Activated CD4-positive, alpha-beta T cell treated with anti-CD3 and anti-CD28 coated beads, Interleukin-2, Interleukin-6, amounts not matched to agents 100 ng/mL and 50 ng/mL, durations not matched to agents 16 hours and 8 hours (primary cell): ENCODE results near the gene CRISPLD2.

Source experiments
- DNase-seq: peaks from one replicate; pipeline ENCODE4 v3.0.0-alpha.2; 2020

CRISPLD2 gene

GRCh38 chr16:84886497-84887090, 66.8 kb downstream of the CRISPLD2 start:
- DNase-seq, result no peak

GRCh38 chr16:84887207-84887606, 67.4 kb downstream of the CRISPLD2 start:
- no peak for DNase-seq

GRCh38 chr16:84888450-84888849, 68.7 kb downstream of the CRISPLD2 start:
- no peak for DNase-seq

GRCh38 chr16:84889066-84889465, 69.3 kb downstream of the CRISPLD2 start:
- no peak for DNase-seq

GRCh38 chr16:84890427-84890826, 70.6 kb downstream of the CRISPLD2 start:
- DNase-seq, result no peak

GRCh38 chr16:84891149-84891795, 71.5 kb downstream of the CRISPLD2 start:
- no peak for DNase-seq

GRCh38 chr16:84892097-84892496, 72.3 kb downstream of the CRISPLD2 start:
- no peak for DNase-seq

- DNase-seq, result no peak
Measured at GRCh38 chr16:84893467-84893848, 73.7 kb downstream of the CRISPLD2 start.

GRCh38 chr16:84893849-84894599, 74.2 kb downstream of the CRISPLD2 start:
- no peak for DNase-seq

GRCh38 chr16:84895016-84895415, 75.2 kb downstream of the CRISPLD2 start:
- no peak for DNase-seq

- no peak for DNase-seq
Measured at GRCh38 chr16:84896847-84897246, 77.1 kb downstream of the CRISPLD2 start.

- no peak for DNase-seq
Measured at GRCh38 chr16:84897911-84898377, 78.2 kb downstream of the CRISPLD2 start.

GRCh38 chr16:84898447-84898846, 78.7 kb downstream of the CRISPLD2 start:
- peak; percentile 19 for DNase-seq

- no peak for DNase-seq
Measured at GRCh38 chr16:84899414-84899813, 79.6 kb downstream of the CRISPLD2 start.

GRCh38 chr16:84905965-84906460, 86.2 kb downstream of the CRISPLD2 start:
- no peak for DNase-seq

- DNase-seq, result no peak
Measured at GRCh38 chr16:84907051-84907450, 87.3 kb downstream of the CRISPLD2 start.

GRCh38 chr16:84907575-84907974, 87.8 kb downstream of the CRISPLD2 start:
- DNase-seq, result no peak

- no peak for DNase-seq
Measured at GRCh38 chr16:84909476-84910085, 89.8 kb downstream of the CRISPLD2 start.

- DNase-seq, result no peak
Measured at GRCh38 chr16:84911486-84912216, 91.9 kb downstream of the CRISPLD2 start.

GRCh38 chr16:84913315-84913714, 93.5 kb downstream of the CRISPLD2 start:
- DNase-seq, result no peak

GRCh38 chr16:84914273-84914672, 94.5 kb downstream of the CRISPLD2 start:
- DNase-seq, result no peak

- DNase-seq, result no peak
Measured at GRCh38 chr16:84916178-84916577, 96.4 kb downstream of the CRISPLD2 start.

- no peak for DNase-seq
Measured at GRCh38 chr16:84916850-84917249, 97.1 kb downstream of the CRISPLD2 start.
